Measurements from ENCODE around the gene FAM216A. TPM values are rescaled to one million over a fixed set of nuclear protein-coding genes. Genes with fewer than 3 reads are reported as not detected.

Gene FAM216A
- total RNA-seq, 1 experiment from 2014 or later, result 10.1 TPM

DNA sequence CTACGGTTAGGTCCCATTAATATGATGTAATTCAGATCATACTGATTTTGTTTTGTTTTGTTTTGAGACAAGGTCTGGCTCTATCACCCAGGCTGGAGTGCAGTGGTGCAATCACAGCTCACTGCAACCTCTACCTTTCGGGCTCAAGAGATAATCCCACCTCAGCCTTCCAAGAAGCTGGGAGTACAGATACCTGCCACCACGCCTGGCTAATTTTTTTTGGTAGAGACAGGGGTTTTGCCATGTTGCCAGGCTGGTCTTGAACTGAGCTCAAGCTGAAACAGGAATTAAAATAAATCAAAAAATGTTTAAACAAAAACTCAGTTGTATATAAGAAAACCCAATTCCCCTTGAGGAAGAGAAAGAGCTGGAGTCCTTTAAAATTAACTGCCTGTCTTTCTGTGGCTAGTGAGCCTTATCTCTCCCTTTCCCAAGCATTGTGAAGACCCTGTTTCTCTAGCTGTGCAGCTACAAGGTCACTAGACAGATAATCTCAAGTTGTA is 47.4 kb upstream of the FAM216A start:
- CTCF ChIA-PET, result interaction anchor here (0.6 to 2.3 kb wide), 3 partner anchors 10 to 1980 kb away, joined by 3 to 9 read pairs (median 4); partner anchors contain the start of gene ARPC3
- no peaks in the 10 kb centered on the region for H4K20me1 ChIP-seq (ENCODE audit: insufficient read depth)
- BruUV-seq (replicated peaks), result no TSS peak
- H3K4me1 ChIP-seq (ENCODE audit: control insufficient read depth in 1 of 2, insufficient read depth in 2 of 2, low read length in 2 of 2), result peaks cover 3 to 5% of the 10 kb centered on the region in 2 experiments; a peak in 1 of 4 replicates
- H3K9ac ChIP-seq (ENCODE audit: low read length), result no peak overlapping the region
- no peak overlapping the region for H3K4me2 ChIP-seq (ENCODE audit: low read length)
- no peaks in the 10 kb centered on the region for H3K79me2 ChIP-seq (ENCODE audit: insufficient read depth, low read length)
- no peaks in the 10 kb centered on the region for H3K9me3 ChIP-seq (ENCODE audit: control insufficient read depth in 1 of 2, insufficient read depth in 1 of 2, low read depth in 1 of 2, low read length in 2 of 2)
- H3K27me3 ChIP-seq (ENCODE audit: insufficient read depth, low read length), result no peaks in the 10 kb centered on the region
- no peaks in the 10 kb centered on the region for H3K9me2 ChIP-seq (ENCODE audit: insufficient read depth)
- no peak overlapping the region for H3K4me3 ChIP-seq (replicated peaks in 1 of 2; ENCODE audit: low read depth in 1 of 2, low read length in 2 of 2)
- H3K36me3 ChIP-seq (ENCODE audit: control insufficient read depth in 1 of 2, insufficient read depth in 2 of 2, low read length in 2 of 2), result no peaks in the 10 kb centered on the region
- RAD21 ChIA-PET (ENCODE audit: low non-redundant PET in 1 of 2, low total read pairs in 2 of 2, uncharacterized antibody in 2 of 2, unreplicated experiment in 2 of 2), result no interaction called here
- TF ChIP-seq POLR2A (IDR thresholded peaks at IDR 0.05; ENCODE audit: borderline replicate concordance, extremely low read depth, insufficient read depth, insufficient read length) (no peak), CBX3 (IDR thresholded peaks at IDR 0.05; ENCODE audit: low read depth) (no peak), ZFX (IDR thresholded peaks at IDR 0.05) (no peak)
- H2AFZ ChIP-seq (ENCODE audit: low read depth, low read length, poor library complexity, severe bottlenecking), result no peak overlapping the region
- POLR2A ChIA-PET, result interaction anchor here (1.6 kb wide), 1 partner anchor 10 kb away, joined by 6 read pairs; no protein-coding TSS in a partner anchor
- DNase-seq (ENCODE audit: low read depth, low spot score), result no peak
- H3K27ac ChIP-seq (ENCODE audit: low read depth, low read length), result no peak overlapping the region
- ATAC-seq, result no peak
- intact Hi-C loops (cut with micrococcal nuclease), result no loop called here

DNA sequence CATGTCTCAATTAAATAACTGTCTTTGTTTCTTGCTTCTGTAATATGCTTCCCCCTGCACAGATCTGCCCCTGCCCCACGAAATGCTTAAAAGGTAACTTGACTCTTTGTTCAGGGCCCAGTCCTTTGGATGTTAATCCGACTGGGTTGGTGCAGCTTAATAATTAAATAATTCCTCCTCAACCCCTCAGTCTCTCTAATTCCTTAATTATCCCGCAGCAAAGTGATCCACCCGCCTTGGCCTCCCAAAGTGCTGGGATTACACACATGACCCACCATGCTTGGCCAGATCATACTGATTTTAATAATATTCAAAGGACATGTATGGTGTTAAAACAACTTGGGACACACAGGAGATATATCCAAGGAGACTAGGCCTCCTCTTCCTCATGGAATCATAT is 46.9 kb upstream of the FAM216A start:
- POLR2A ChIA-PET, result no interaction called here
- Histone ChIP-seq H3K27me3 (ENCODE audit: insufficient read depth, low read length) (no peaks in the 10 kb centered on the region), H3K27ac (ENCODE audit: low read depth, low read length) (no peak overlapping the region), H3K4me2 (ENCODE audit: low read length) (no peak overlapping the region), H4K20me1 (ENCODE audit: insufficient read depth) (no peaks in the 10 kb centered on the region), H3K4me1 (ENCODE audit: control insufficient read depth in 1 of 2, insufficient read depth in 2 of 2, low read length in 2 of 2) (peaks cover 0 to 1% of the 10 kb centered on the region in 2 experiments; a peak in 1 of 4 replicates), H3K36me3 (ENCODE audit: control insufficient read depth in 1 of 2, insufficient read depth in 2 of 2, low read length in 2 of 2) (no peaks in the 10 kb centered on the region), H3K9me3 (ENCODE audit: control insufficient read depth in 1 of 2, insufficient read depth in 1 of 2, low read depth in 1 of 2, low read length in 2 of 2) (no peaks in the 10 kb centered on the region), H3K4me3 (replicated peaks in 1 of 2; ENCODE audit: low read depth in 1 of 2, low read length in 2 of 2) (no peak overlapping the region), H2AFZ (ENCODE audit: low read depth, low read length, poor library complexity, severe bottlenecking) (no peak overlapping the region), H3K9me2 (ENCODE audit: insufficient read depth) (no peaks in the 10 kb centered on the region), H3K79me2 (ENCODE audit: insufficient read depth, low read length) (no peaks in the 10 kb centered on the region), H3K9ac (ENCODE audit: low read length) (no peak overlapping the region)
- BruUV-seq (replicated peaks), result no TSS peak
- intact Hi-C loops (cut with micrococcal nuclease), result no loop called here
- CTCF ChIA-PET, result interaction anchor here (1.2 to 2.3 kb wide), 2 partner anchors 10 to 29 kb away, joined by 4 to 9 read pairs; partner anchors contain the start of gene ARPC3
- no peak for ATAC-seq
- TF ChIP-seq RAD21 (IDR thresholded peaks at IDR 0.05; ENCODE audit: low read depth) (no peak), SP1 (IDR thresholded peaks at IDR 0.05; ENCODE audit: low read depth) (no peak), EZH2 (IDR thresholded peaks at IDR 0.05) (no peak), ELF1 (IDR thresholded peaks at IDR 0.05; ENCODE audit: borderline replicate concordance, low read depth) (no peak), ZNF274 (IDR thresholded peaks at IDR 0.05; ENCODE audit: low read depth, low read length) (no peak), TCF7L2 (IDR thresholded peaks at IDR 0.05; ENCODE audit: borderline replicate concordance, extremely low read depth, insufficient read depth, insufficient read length) (no peak), EZH2phosphoT487 (IDR thresholded peaks at IDR 0.05; ENCODE audit: borderline replicate concordance) (no peak), YY1 (IDR thresholded peaks at IDR 0.05; ENCODE audit: extremely low read depth, insufficient replicate concordance, low read depth, low read length) (no peak)
- TF ChIP-seq, protein P1, sequence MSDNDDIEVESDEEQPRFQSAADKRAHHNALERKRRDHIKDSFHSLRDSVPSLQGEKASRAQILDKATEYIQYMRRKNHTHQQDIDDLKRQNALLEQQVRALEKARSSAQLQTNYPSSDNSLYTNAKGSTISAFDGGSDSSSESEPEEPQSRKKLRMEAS (IDR thresholded peaks at IDR 0.05), result no peak
- DNase-seq (ENCODE audit: low read depth, low spot score), result no peak
- RAD21 ChIA-PET (ENCODE audit: low non-redundant PET in 1 of 2, low total read pairs in 2 of 2, uncharacterized antibody in 2 of 2, unreplicated experiment in 2 of 2), result no interaction called here
